K562 (cell line): ENCODE measurements around the gene ZNF672. TPM values are rescaled to one million over a fixed set of nuclear protein-coding genes. Genes with fewer than 3 reads are reported as not detected.

Experiments
- ATF7 ChIP-seq: fragments of 450-650 bp; IDR thresholded peaks from 2 replicates; pipeline ENCODE4 v1.7.1; 2014; ENCODE audit warnings: mild to moderate bottlenecking, moderate library complexity
- CBFA2T3 ChIP-seq: fragments of 450-650 bp; IDR thresholded peaks from 2 replicates; pipeline ENCODE4 v1.6.1; 2017
- HDAC2 ChIP-seq: fragments of 450-650 bp; IDR thresholded peaks from 2 replicates; pipeline ENCODE4 v1.6.1; 2016; ENCODE audit warnings: mild to moderate bottlenecking
- HNRNPLL ChIP-seq: fragments of 200-400 bp; formaldehyde crosslinking; IDR thresholded peaks from 2 replicates; pipeline ENCODE4 v1.6.1; 2017; ENCODE audit warnings: low read length, low read depth, mild to moderate bottlenecking; ENCODE audit not compliant: poor library complexity, severe bottlenecking
- MAZ ChIP-seq, 2 experiments: fragments of 450-650 bp in 1 of 2; sonication (generic) in 1 of 2; formaldehyde crosslinking; IDR thresholded peaks in 1 of 2; conservative IDR thresholded peaks in 1 of 2; 2 replicates each; pipeline versions ENCODE4 v1.4.0 to v1.5.0; 2020; ENCODE audit warnings: mild to moderate bottlenecking in 1 of 2, missing genetic modification reagents in 1 of 2
- NBN ChIP-seq: fragments of 450-650 bp; IDR thresholded peaks from 2 replicates; pipeline ENCODE4 v1.6.1; 2016; ENCODE audit warnings: low read depth, mild to moderate bottlenecking
- NR3C1 ChIP-seq: sonication (generic); formaldehyde crosslinking; IDR thresholded peaks from 2 replicates; pipeline ENCODE4 v1.8.1; 2022; ENCODE audit warnings: missing genetic modification reagents
- PRMT5 ChIP-seq: sonication (generic); formaldehyde crosslinking; IDR thresholded peaks from 2 replicates; pipeline ENCODE4 v1.5.0; 2020; ENCODE audit warnings: missing genetic modification reagents
- PURB ChIP-seq: sonication (generic); formaldehyde crosslinking; IDR thresholded peaks from 2 replicates; pipeline ENCODE4 v1.9.0; 2021; ENCODE audit warnings: low read depth, mild to moderate bottlenecking, missing genetic modification reagents
- RAD51 ChIP-seq: fragments of 450-650 bp; IDR thresholded peaks from 2 replicates; pipeline ENCODE4 v1.7.1; 2016; ENCODE audit warnings: low read depth, mild to moderate bottlenecking, borderline replicate concordance
- SRSF1 ChIP-seq: fragments of 200-400 bp; formaldehyde crosslinking; IDR thresholded peaks from 2 replicates; pipeline ENCODE4 v1.6.1; 2017; ENCODE audit warnings: mild to moderate bottlenecking, low read depth, low read length, moderate library complexity
- ZBTB11 ChIP-seq, 3 experiments: fragments of 200-800 bp in 1 of 3; fragments of 250-450 bp in 1 of 3; fragments of 450-650 bp in 1 of 3; sonication (Bioruptor Pico) in 1 of 3; sonication (Bioruptor generic) in 1 of 3; formaldehyde crosslinking in 1 of 3; IDR thresholded peaks; 2 replicates each; pipeline versions ENCODE4 v1.6.1 to v1.8.0; 2016 to 2022; ENCODE audit warnings: mild to moderate bottlenecking in 2 of 3, missing genetic modification characterization in 2 of 3, missing compliant biosample characterization in 1 of 3, moderate library complexity in 1 of 3
- ZBTB7A ChIP-seq: IDR thresholded peaks from 2 replicates; pipeline ENCODE4 v1.6.1; 2011; ENCODE audit warnings: low read depth, mild to moderate bottlenecking, low read length, moderate library complexity, borderline replicate concordance; ENCODE audit not compliant: control insufficient read depth
- ZFP30 ChIP-seq: fragments of 250-450 bp; sonication (Bioruptor Pico); IDR thresholded peaks from 2 replicates; pipeline ENCODE4 v1.8.0; 2022; ENCODE audit warnings: moderate library complexity, mild to moderate bottlenecking, inconsistent platforms, borderline replicate concordance
- ZNF217 ChIP-seq: sonication (generic); formaldehyde crosslinking; IDR thresholded peaks from 2 replicates; pipeline ENCODE4 v1.8.0; 2022; ENCODE audit warnings: mild to moderate bottlenecking, missing genetic modification reagents
- ZNF609 ChIP-seq: sonication (generic); formaldehyde crosslinking; IDR thresholded peaks from 2 replicates; pipeline ENCODE4 v1.8.1; 2023; ENCODE audit warnings: missing genetic modification reagents, mild to moderate bottlenecking, borderline replicate concordance
- ZNF740 ChIP-seq, 3 experiments: fragments of 200-800 bp in 1 of 3; sonication (Bioruptor generic) in 1 of 3; sonication (generic) in 1 of 3; formaldehyde crosslinking in 1 of 3; IDR thresholded peaks; 2 replicates each; pipeline versions ENCODE4 v1.6.1 to v1.8.0; 2016 to 2022; ENCODE audit warnings: mild to moderate bottlenecking in 2 of 3, missing compliant biosample characterization in 2 of 3, missing genetic modification characterization in 2 of 3, missing genetic modification reagents in 1 of 3
- polyA plus RNA-seq, 8 experiments: library from polyadenylated mRNA; depleted of rRNA in 4 of 8; stranded (reverse) in 5 of 8; unstranded in 3 of 8; fragments of >200 nt; fragmentation: Nextera tagmentation in 2 of 8; fragmentation: Illumina TruSeq in 1 of 8; extraction: Ambion mirVana in 2 of 8; extraction: Trizol in 1 of 8; gene quantifications; 2 replicates each; pipeline versions ENCODE4 v1.2.1 to v1.2.3, GENCODE V29; 2011 to 2014; ENCODE audit warnings: inconsistent platforms in 1 of 8, missing spikeins in 1 of 8
- total RNA-seq, 7 experiments: library from RNA; depleted of rRNA in 6 of 7; stranded (reverse); fragments of >200 nt in 6 of 7; fragmentation: Illumina TruSeq in 2 of 7; extraction: Trizol in 2 of 7; gene quantifications; 2 replicates each; pipeline versions ENCODE4 v1.2.1 to v1.2.3, GENCODE V29; 2011 to 2021; ENCODE audit warnings: low replicate concordance in 1 of 7

ZNF672 gene
- total and polyA plus RNA-seq, 9 of the 15 experiments (the other 6 are each of a cell fraction or from before 2014, with no cell fraction given) = 1.9 to 57.9 (median 24.1) TPM

- TF ChIP-seq MAZ (CRISPR knock-in tag; conservative IDR thresholded peaks at IDR 0.05 in 1 of 2, IDR thresholded peaks at IDR 0.05 in 1 of 2) (peak; percentile 49 to 70; a peak in 1 of 4 replicates), HNRNPLL (no peak), ZNF609 (CRISPR knock-in tag) (no peak), NBN (peak; percentile 95), NR3C1 (CRISPR knock-in tag) (no peak), ATF7 (peak; percentile 95), CBFA2T3 (peak; percentile 17; the same call in 1 of the 2 replicates), ZBTB7A (peak; percentile 66; the same call in 1 of the 2 replicates), PURB (no peak), ZBTB11 (CRISPR knock-in tag; IDR thresholded peaks at IDR 0.05) (peak in 1 of 3 experiments; percentile 64; a peak in 1 of 6 replicates), ZFP30 (no peak), RAD51 (peak; percentile 6; the same call in 1 of the 2 replicates), ZNF217 (CRISPR knock-in tag) (no peak), PRMT5 (CRISPR knock-in tag) (no peak), ZNF740 (CRISPR knock-in tag; IDR thresholded peaks at IDR 0.05) (no peak), ZNF740 (tag; IDR thresholded peaks at IDR 0.05) (no peak), SRSF1 (no peak), HDAC2 (peak; percentile 54; the same call in 1 of the 2 replicates)
Observed at GRCh38 chr1:248873993-248874533, 36.0 kb downstream of the ZNF672 start (continued).
